CMK (cell line): ENCODE measurements around the gene TSPAN13.

Experiments
- DNase-seq: peaks from one replicate; pipeline ENCODE4 v3.0.0-alpha.2; 2010; ENCODE audit warnings: low read depth

TSPAN13 gene

GRCh38 chr7:16753102-16753931 is at the start of gene TSPAN13:
TSPAN13 (plus strand) TSS chr7:16753755; CDS start chr7:16753968, 213 bp downstream.
- peak; percentile 27 for DNase-seq

GRCh38 chr7:16708511-16708910 is 45.0 kb upstream of the TSPAN13 start:
- no peak for DNase-seq

- DNase-seq = no peak
Observed at GRCh38 chr7:16708980-16709379, 44.6 kb upstream of the TSPAN13 start.

- DNase-seq = no peak
Observed at GRCh38 chr7:16710651-16711050, 42.9 kb upstream of the TSPAN13 start.

GRCh38 chr7:16711730-16712129 is 41.8 kb upstream of the TSPAN13 start:
- DNase-seq = no peak

GRCh38 chr7:16712916-16713315 is 40.6 kb upstream of the TSPAN13 start:
- no peak for DNase-seq

GRCh38 chr7:16715928-16716327 is 37.6 kb upstream of the TSPAN13 start:
- no peak for DNase-seq

- DNase-seq = no peak
Observed at GRCh38 chr7:16718111-16718656, 35.4 kb upstream of the TSPAN13 start.

GRCh38 chr7:16719699-16720098 is 33.9 kb upstream of the TSPAN13 start:
- no peak for DNase-seq

GRCh38 chr7:16721541-16721940 is 32.0 kb upstream of the TSPAN13 start:
- no peak for DNase-seq

- DNase-seq = no peak
Observed at GRCh38 chr7:16724344-16724743, 29.2 kb upstream of the TSPAN13 start.

- no peak for DNase-seq
Observed at GRCh38 chr7:16726189-16726588, 27.4 kb upstream of the TSPAN13 start.

- DNase-seq = no peak
Observed at GRCh38 chr7:16727736-16728135, 25.8 kb upstream of the TSPAN13 start.

GRCh38 chr7:16728811-16729210 is 24.7 kb upstream of the TSPAN13 start:
- DNase-seq = no peak

GRCh38 chr7:16729541-16729940 is 24.0 kb upstream of the TSPAN13 start:
- no peak for DNase-seq

GRCh38 chr7:16730937-16731336 is 22.6 kb upstream of the TSPAN13 start:
- DNase-seq = no peak

- DNase-seq = no peak
Observed at GRCh38 chr7:16732828-16733227, 20.7 kb upstream of the TSPAN13 start.

GRCh38 chr7:16734148-16734726 is 19.3 kb upstream of the TSPAN13 start:
- DNase-seq = no peak

- DNase-seq = no peak
Observed at GRCh38 chr7:16735020-16735419, 18.5 kb upstream of the TSPAN13 start.

GRCh38 chr7:16738011-16738688 is 15.4 kb upstream of the TSPAN13 start:
- no peak for DNase-seq

GRCh38 chr7:16739863-16740622 is 13.5 kb upstream of the TSPAN13 start:
- no peak for DNase-seq

GRCh38 chr7:16740623-16740953 is 13.0 kb upstream of the TSPAN13 start:
- DNase-seq = no peak
